HCT116 (cell line): ENCODE measurements around the gene B4GALNT3. TPM values are rescaled to one million over a fixed set of nuclear protein-coding genes. Genes with fewer than 3 reads are reported as not detected.

Experiments used
- ATAC-seq: fragments of 200-7000 bp; cut with Tn5 transposase; 2 replicates; pipeline ENCODE4 v1.9.1; 2020; ENCODE audit warnings: mild to moderate bottlenecking, moderate library complexity
- BruUV-seq: library from RNA; stranded (reverse); fragments of 400-500 nt; replicated peaks from 2 replicates; lab custom pipeline; 2021; lab: Mats Ljungman, UMichigan
- CTCF ChIA-PET: fragments of 300-600 bp; sonication (Branson Sonifier 250); formaldehyde crosslinking; loops from one replicate; lab custom pipeline; 2021; ENCODE audit warnings: antibody characterized with exemption; lab: Charles Lee
- POLR2A ChIA-PET: fragments of 300-600, 350-600 bp; sonication (Branson Sonifier 250); formaldehyde crosslinking; loops from one replicate; lab custom pipeline; 2021; ENCODE audit warnings: antibody characterized with exemption; lab: Charles Lee
- RAD21 ChIA-PET, 2 experiments: fragments of 300-600 bp; sonication (Branson Sonifier 250); formaldehyde crosslinking; loops; one replicate each; lab custom pipeline; 2023; ENCODE audit warnings: low total read pairs in 2 of 2; ENCODE audit not compliant: uncharacterized antibody in 2 of 2, unreplicated experiment in 2 of 2, low non-redundant PET in 1 of 2; lab: Charles Lee
- DNase-seq: peaks from one replicate; pipeline ENCODE4 v3.0.0-alpha.2; 2010; ENCODE audit warnings: low read depth, low spot score
- H2AFZ ChIP-seq: fragments of 200-600 bp; shearing (Covaris generic), sonication (generic); 2 replicates; pipeline ENCODE4 v1.6.1; 2017; ENCODE audit warnings: low read depth, mixed run types, mixed read lengths, antibody characterized with exemption, low read length; ENCODE audit not compliant: poor library complexity, severe bottlenecking
- H3K27ac ChIP-seq: 2 replicates; pipeline ENCODE4 v1.5.1; 2012; ENCODE audit warnings: low read depth, low read length
- H3K27me3 ChIP-seq: fragments of 200-600 bp; sonication (generic); 2 replicates; pipeline ENCODE4 v1.6.1; 2016; ENCODE audit warnings: mixed run types, low read length, mixed read lengths; ENCODE audit not compliant: insufficient read depth
- H3K36me3 ChIP-seq, 2 experiments: fragments of 200-500 bp in 1 of 2; fragments of 200-600 bp in 1 of 2; sonication (Bioruptor generic) in 1 of 2; sonication (generic) in 1 of 2; 2 replicates each; pipeline versions ENCODE4 v1.5.1 to v1.6.1; 2014 to 2016; ENCODE audit warnings: low read length in 2 of 2, inconsistent platforms in 1 of 2, mixed read lengths in 1 of 2, mixed run types in 1 of 2; ENCODE audit not compliant: insufficient read depth in 2 of 2, control insufficient read depth in 1 of 2
- H3K4me1 ChIP-seq, 2 experiments: fragments of 200-600 bp in 1 of 2; sonication (generic) in 1 of 2; 2 replicates each; pipeline versions ENCODE4 v1.5.1 to v1.6.1; 2012 to 2017; ENCODE audit warnings: low read length in 2 of 2, inconsistent platforms in 1 of 2, mild to moderate bottlenecking in 1 of 2, mixed read lengths in 1 of 2, mixed run types in 1 of 2, moderate library complexity in 1 of 2; ENCODE audit not compliant: insufficient read depth in 2 of 2, control insufficient read depth in 1 of 2
- H3K4me2 ChIP-seq: fragments of 200-600 bp; sonication (generic); 2 replicates; pipeline ENCODE4 v1.6.1; 2017; ENCODE audit warnings: mixed run types, low read length, mixed read lengths
- H3K4me3 ChIP-seq, 2 experiments: fragments of 200-600 bp in 1 of 2; sonication (generic) in 1 of 2; replicated peaks in 1 of 2; 2 replicates each; pipeline ENCODE4 v1.5.1; 2011 to 2016; ENCODE audit warnings: low read length in 2 of 2, control low read depth in 1 of 2, low read depth in 1 of 2, mild to moderate bottlenecking in 1 of 2, mixed read lengths in 1 of 2, mixed run types in 1 of 2
- H3K79me2 ChIP-seq: fragments of 200-600 bp; sonication (generic); 2 replicates; pipeline ENCODE4 v1.6.1; 2017; ENCODE audit warnings: mild to moderate bottlenecking, mixed run types, low read length, moderate library complexity, mixed read lengths; ENCODE audit not compliant: insufficient read depth
- H3K9ac ChIP-seq: fragments of 200-600 bp; sonication (generic); 2 replicates; pipeline ENCODE4 v1.6.1; 2016; ENCODE audit warnings: low read length, mixed read lengths
- H3K9me2 ChIP-seq: fragments of 200-600 bp; sonication (generic), shearing (Covaris generic); 2 replicates; pipeline ENCODE4 v1.6.1; 2017; ENCODE audit warnings: mixed run types, mild to moderate bottlenecking, moderate library complexity; ENCODE audit not compliant: insufficient read depth
- H3K9me3 ChIP-seq, 2 experiments: fragments of 200-500 bp in 1 of 2; fragments of 200-600 bp in 1 of 2; sonication (Bioruptor generic) in 1 of 2; sonication (generic) in 1 of 2; 2 replicates each; pipeline ENCODE4 v1.6.1; 2014 to 2017; ENCODE audit warnings: low read length in 2 of 2, mixed read lengths in 2 of 2, inconsistent platforms in 1 of 2, low read depth in 1 of 2, mild to moderate bottlenecking in 1 of 2, mixed run types in 1 of 2, moderate library complexity in 1 of 2; ENCODE audit not compliant: control insufficient read depth in 1 of 2, insufficient read depth in 1 of 2
- H4K20me1 ChIP-seq: fragments of 200-600 bp; sonication (generic), shearing (Covaris generic); 2 replicates; pipeline ENCODE4 v1.6.1; 2017; ENCODE audit warnings: mixed run types, mild to moderate bottlenecking, moderate library complexity; ENCODE audit not compliant: insufficient read depth
- CBX3 ChIP-seq: IDR thresholded peaks from 2 replicates; pipeline ENCODE4 v1.6.1; 2012; ENCODE audit warnings: low read depth
- CEBPB ChIP-seq: IDR thresholded peaks from 2 replicates; pipeline ENCODE4 v1.6.1; 2012; ENCODE audit warnings: low read depth
- EZH2 ChIP-seq: fragments of 200-600 bp; sonication (generic); IDR thresholded peaks from 2 replicates; pipeline ENCODE4 v1.6.1; 2017; ENCODE audit warnings: antibody characterized with exemption, mixed run types
- FOSL1 ChIP-seq: IDR thresholded peaks from 2 replicates; pipeline ENCODE4 v1.6.1; 2012; ENCODE audit warnings: low read depth
- JUND ChIP-seq: IDR thresholded peaks from 2 replicates; pipeline ENCODE4 v1.6.1; 2012
- RAD21 ChIP-seq: IDR thresholded peaks from 2 replicates; pipeline ENCODE4 v1.6.1; 2012; ENCODE audit warnings: low read depth, mild to moderate bottlenecking
- SP1 ChIP-seq: IDR thresholded peaks from 2 replicates; pipeline ENCODE4 v1.6.1; 2012; ENCODE audit warnings: low read depth
- YY1 ChIP-seq: IDR thresholded peaks from 2 replicates; pipeline ENCODE4 v1.6.1; 2011; ENCODE audit warnings: low read length, low read depth, moderate library complexity, mild to moderate bottlenecking; ENCODE audit not compliant: insufficient replicate concordance; ENCODE audit errors: extremely low read depth
- ZNF274 ChIP-seq: fragments of 200-500 bp; sonication (Bioruptor generic); IDR thresholded peaks from 2 replicates; pipeline ENCODE4 v1.6.1; 2014; ENCODE audit warnings: mild to moderate bottlenecking, low read depth, low read length, inconsistent platforms
- intact Hi-C: fragments of 100-400 bp; cut with micrococcal nuclease; formaldehyde crosslinking; loops from 2 replicates; pipeline ENCODE4 v1.10.0; 2022
- total RNA-seq: library from RNA; stranded (reverse); gene quantifications from one replicate; pipeline ENCODE4 v1.2.1, GENCODE V29; 2021; ENCODE audit not compliant: unreplicated experiment
- TF ChIP-seq, protein P1 (sequence below), 3 experiments: fragments of 200-600 bp in 1 of 3; sonication (generic) in 1 of 3; IDR thresholded peaks in 2 of 3; conservative IDR thresholded peaks in 1 of 3; 2 replicates each; pipeline ENCODE4 v1.5.1; 2012 to 2017; ENCODE audit warnings: low read depth in 2 of 3, low read length in 2 of 3, antibody characterized with exemption in 1 of 3, borderline replicate concordance in 1 of 3, control low read depth in 1 of 3, mild to moderate bottlenecking in 1 of 3, mixed read lengths in 1 of 3, mixed run types in 1 of 3, moderate library complexity in 1 of 3; ENCODE audit not compliant: insufficient read depth in 1 of 3
- TF ChIP-seq, protein P2 (sequence below): IDR thresholded peaks from 2 replicates; pipeline ENCODE4 v1.6.1; 2012
- TF ChIP-seq, protein P3 (sequence below): IDR thresholded peaks from 2 replicates; pipeline ENCODE4 v1.6.1; 2012; ENCODE audit warnings: low read depth
- TF ChIP-seq, protein P4 (sequence below): IDR thresholded peaks from 2 replicates; pipeline ENCODE4 v1.6.1; 2011; ENCODE audit warnings: mild to moderate bottlenecking, low read length, moderate library complexity; ENCODE audit not compliant: insufficient replicate concordance; ENCODE audit errors: extremely low read depth

The B4GALNT3 gene
- total RNA-seq, 1 experiment from 2014 or later = 18.2 TPM

DNA sequence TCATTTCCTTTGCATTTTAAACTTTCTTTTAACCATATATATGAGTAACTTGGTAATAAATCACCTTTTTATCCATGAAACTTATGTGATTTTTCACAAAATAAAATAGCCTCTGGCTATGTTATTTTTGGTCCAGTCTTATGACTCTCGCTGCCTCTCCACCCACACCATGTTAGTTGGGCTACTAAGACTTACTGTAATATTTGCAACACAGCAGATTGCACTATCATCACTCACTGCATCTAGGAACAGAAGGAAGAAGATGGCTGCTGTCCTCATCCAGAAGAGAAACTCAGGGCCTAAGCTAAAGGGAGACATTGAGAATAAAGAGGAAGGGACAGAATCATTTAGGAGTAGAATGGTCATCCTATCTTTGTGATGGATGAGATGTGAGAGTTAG is 12.6 kb upstream of the B4GALNT3 start:
- intact Hi-C loops = no loop called here
- ChIA-PET RAD21 (no interaction called here), CTCF (no interaction called here)
- Histone ChIP-seq H4K20me1 (no peaks in the 10 kb centered on the region), H3K27ac (no peak overlapping the region), H3K4me2 (no peak overlapping the region), H3K27me3 (no peaks in the 10 kb centered on the region), H3K4me1 (no peaks in the 10 kb centered on the region), H3K4me3 (no peak overlapping the region), H3K36me3 (no peaks in the 10 kb centered on the region), H3K9ac (no peak overlapping the region), H3K9me2 (no peaks in the 10 kb centered on the region), H2AFZ (no peak overlapping the region)
- BruUV-seq = no TSS peak
- DNase-seq = no peak
- TF ChIP-seq ZNF274 = no peak
- TF ChIP-seq, all 23 proteins: peak for 0
- ATAC-seq = no peak
- POLR2A ChIA-PET = no interaction called here
- no peaks in the 10 kb centered on the region for H3K79me2 ChIP-seq
- H3K9me3 ChIP-seq = no peaks in the 10 kb centered on the region

DNA sequence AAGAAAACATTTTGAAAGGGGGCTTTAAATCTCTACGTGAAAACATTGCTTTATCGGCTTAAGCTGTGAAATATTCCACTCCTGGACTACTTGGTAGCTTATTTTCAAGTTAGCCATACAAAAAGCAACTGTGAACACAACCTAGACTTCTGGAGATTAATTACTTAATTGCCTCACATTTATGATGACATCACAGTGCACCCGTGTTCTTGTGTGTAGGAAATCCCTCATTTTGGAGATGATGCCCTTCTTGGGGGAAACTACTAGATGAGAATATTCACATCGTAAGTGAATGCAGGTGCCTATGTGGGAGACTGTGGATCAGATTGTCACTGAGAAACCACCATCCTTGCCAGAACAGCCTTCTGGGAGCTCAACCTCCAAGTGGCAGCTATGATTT is 10.5 kb upstream of the B4GALNT3 start:
- intact Hi-C loops = no loop called here
- H3K36me3 ChIP-seq = no peaks in the 10 kb centered on the region
- H2AFZ ChIP-seq = no peak overlapping the region
- no peak overlapping the region for H3K4me3 ChIP-seq
- H3K79me2 ChIP-seq = no peaks in the 10 kb centered on the region
- BruUV-seq = no TSS peak
- H3K27me3 ChIP-seq = no peaks in the 10 kb centered on the region
- ChIA-PET RAD21 (no interaction called here), CTCF (no interaction called here), POLR2A (no interaction called here)
- no peak overlapping the region for H3K4me2 ChIP-seq
- no peaks in the 10 kb centered on the region for H3K9me2 ChIP-seq
- no peaks in the 10 kb centered on the region for H3K9me3 ChIP-seq
- no peak overlapping the region for H3K9ac ChIP-seq
- ATAC-seq = no peak
- no peaks in the 10 kb centered on the region for H4K20me1 ChIP-seq
- H3K27ac ChIP-seq = no peak overlapping the region
- TF ChIP-seq EZH2 = no peak
- TF ChIP-seq, protein P1, sequence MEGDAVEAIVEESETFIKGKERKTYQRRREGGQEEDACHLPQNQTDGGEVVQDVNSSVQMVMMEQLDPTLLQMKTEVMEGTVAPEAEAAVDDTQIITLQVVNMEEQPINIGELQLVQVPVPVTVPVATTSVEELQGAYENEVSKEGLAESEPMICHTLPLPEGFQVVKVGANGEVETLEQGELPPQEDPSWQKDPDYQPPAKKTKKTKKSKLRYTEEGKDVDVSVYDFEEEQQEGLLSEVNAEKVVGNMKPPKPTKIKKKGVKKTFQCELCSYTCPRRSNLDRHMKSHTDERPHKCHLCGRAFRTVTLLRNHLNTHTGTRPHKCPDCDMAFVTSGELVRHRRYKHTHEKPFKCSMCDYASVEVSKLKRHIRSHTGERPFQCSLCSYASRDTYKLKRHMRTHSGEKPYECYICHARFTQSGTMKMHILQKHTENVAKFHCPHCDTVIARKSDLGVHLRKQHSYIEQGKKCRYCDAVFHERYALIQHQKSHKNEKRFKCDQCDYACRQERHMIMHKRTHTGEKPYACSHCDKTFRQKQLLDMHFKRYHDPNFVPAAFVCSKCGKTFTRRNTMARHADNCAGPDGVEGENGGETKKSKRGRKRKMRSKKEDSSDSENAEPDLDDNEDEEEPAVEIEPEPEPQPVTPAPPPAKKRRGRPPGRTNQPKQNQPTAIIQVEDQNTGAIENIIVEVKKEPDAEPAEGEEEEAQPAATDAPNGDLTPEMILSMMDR (IDR thresholded peaks at IDR 0.05 in 2 of 3, conservative IDR thresholded peaks at IDR 0.05 in 1 of 3; ENCODE audit: borderline replicate concordance in 1 of 3, insufficient read depth in 1 of 3, low read depth in 2 of 3, low read length in 2 of 3) = no peak
- TF ChIP-seq, protein P2, sequence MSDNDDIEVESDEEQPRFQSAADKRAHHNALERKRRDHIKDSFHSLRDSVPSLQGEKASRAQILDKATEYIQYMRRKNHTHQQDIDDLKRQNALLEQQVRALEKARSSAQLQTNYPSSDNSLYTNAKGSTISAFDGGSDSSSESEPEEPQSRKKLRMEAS = no peak
- TF ChIP-seq RAD21 = no peak
- TF ChIP-seq, protein P3, sequence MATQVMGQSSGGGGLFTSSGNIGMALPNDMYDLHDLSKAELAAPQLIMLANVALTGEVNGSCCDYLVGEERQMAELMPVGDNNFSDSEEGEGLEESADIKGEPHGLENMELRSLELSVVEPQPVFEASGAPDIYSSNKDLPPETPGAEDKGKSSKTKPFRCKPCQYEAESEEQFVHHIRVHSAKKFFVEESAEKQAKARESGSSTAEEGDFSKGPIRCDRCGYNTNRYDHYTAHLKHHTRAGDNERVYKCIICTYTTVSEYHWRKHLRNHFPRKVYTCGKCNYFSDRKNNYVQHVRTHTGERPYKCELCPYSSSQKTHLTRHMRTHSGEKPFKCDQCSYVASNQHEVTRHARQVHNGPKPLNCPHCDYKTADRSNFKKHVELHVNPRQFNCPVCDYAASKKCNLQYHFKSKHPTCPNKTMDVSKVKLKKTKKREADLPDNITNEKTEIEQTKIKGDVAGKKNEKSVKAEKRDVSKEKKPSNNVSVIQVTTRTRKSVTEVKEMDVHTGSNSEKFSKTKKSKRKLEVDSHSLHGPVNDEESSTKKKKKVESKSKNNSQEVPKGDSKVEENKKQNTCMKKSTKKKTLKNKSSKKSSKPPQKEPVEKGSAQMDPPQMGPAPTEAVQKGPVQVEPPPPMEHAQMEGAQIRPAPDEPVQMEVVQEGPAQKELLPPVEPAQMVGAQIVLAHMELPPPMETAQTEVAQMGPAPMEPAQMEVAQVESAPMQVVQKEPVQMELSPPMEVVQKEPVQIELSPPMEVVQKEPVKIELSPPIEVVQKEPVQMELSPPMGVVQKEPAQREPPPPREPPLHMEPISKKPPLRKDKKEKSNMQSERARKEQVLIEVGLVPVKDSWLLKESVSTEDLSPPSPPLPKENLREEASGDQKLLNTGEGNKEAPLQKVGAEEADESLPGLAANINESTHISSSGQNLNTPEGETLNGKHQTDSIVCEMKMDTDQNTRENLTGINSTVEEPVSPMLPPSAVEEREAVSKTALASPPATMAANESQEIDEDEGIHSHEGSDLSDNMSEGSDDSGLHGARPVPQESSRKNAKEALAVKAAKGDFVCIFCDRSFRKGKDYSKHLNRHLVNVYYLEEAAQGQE = no peak
- no peak for TF ChIP-seq FOSL1
- TF ChIP-seq YY1 = no peak
- no peak for TF ChIP-seq JUND
- TF ChIP-seq CBX3 = no peak
- TF ChIP-seq CEBPB = no peak
- TF ChIP-seq ZNF274 = no peak
- TF ChIP-seq, protein P4, sequence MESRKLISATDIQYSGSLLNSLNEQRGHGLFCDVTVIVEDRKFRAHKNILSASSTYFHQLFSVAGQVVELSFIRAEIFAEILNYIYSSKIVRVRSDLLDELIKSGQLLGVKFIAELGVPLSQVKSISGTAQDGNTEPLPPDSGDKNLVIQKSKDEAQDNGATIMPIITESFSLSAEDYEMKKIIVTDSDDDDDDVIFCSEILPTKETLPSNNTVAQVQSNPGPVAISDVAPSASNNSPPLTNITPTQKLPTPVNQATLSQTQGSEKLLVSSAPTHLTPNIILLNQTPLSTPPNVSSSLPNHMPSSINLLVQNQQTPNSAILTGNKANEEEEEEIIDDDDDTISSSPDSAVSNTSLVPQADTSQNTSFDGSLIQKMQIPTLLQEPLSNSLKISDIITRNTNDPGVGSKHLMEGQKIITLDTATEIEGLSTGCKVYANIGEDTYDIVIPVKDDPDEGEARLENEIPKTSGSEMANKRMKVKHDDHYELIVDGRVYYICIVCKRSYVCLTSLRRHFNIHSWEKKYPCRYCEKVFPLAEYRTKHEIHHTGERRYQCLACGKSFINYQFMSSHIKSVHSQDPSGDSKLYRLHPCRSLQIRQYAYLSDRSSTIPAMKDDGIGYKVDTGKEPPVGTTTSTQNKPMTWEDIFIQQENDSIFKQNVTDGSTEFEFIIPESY = no peak
- TF ChIP-seq SP1 = no peak
- H3K4me1 ChIP-seq = no peaks in the 10 kb centered on the region
- DNase-seq = no peak
